Suppressor macrophage treated with lipopolysaccharide for 4 hours (primary cell): ENCODE data around the gene PHC3.
A peak's percentile ranks its signal among the peaks of the same experiment; 100 is the strongest.
"Not testable (repeated sequence)": the region's sequence is repeated elsewhere in the genome, so short reads cannot be mapped to it uniquely, and the experiment has no call there.

Source experiments
- DNase-seq: peaks from one replicate; pipeline ENCODE4 v3.0.0-alpha.2; 2020

PHC3 gene

GRCh38 chr3:170117134-170117533 lies 64.4 kb downstream of the PHC3 start:
- no peak for DNase-seq

- not testable (repeated sequence) for DNase-seq
Measured at GRCh38 chr3:170114165-170114564, 67.4 kb downstream of the PHC3 start.

GRCh38 chr3:170111147-170111771 lies 70.3 kb downstream of the PHC3 start:
- DNase-seq, result no peak

GRCh38 chr3:170109579-170110293 lies 71.8 kb downstream of the PHC3 start:
- DNase-seq, result no peak

- no peak for DNase-seq
Measured at GRCh38 chr3:170108955-170109354, 72.6 kb downstream of the PHC3 start.

- DNase-seq, result no peak
Measured at GRCh38 chr3:170107941-170108340, 73.6 kb downstream of the PHC3 start.

GRCh38 chr3:170102431-170102830 lies 79.1 kb downstream of the PHC3 start:
- no peak for DNase-seq

- DNase-seq, result no peak
Measured at GRCh38 chr3:170100944-170101343, 80.6 kb downstream of the PHC3 start.

GRCh38 chr3:170098753-170099152 lies 82.8 kb downstream of the PHC3 start:
- peak; percentile 30 for DNase-seq

- DNase-seq, result no peak
Measured at GRCh38 chr3:170096342-170096741, 85.2 kb downstream of the PHC3 start.

- DNase-seq, result no peak
Measured at GRCh38 chr3:170095771-170096170, 85.8 kb downstream of the PHC3 start.

- DNase-seq, result no peak
Measured at GRCh38 chr3:170092907-170093306, 88.6 kb downstream of the PHC3 start.

- DNase-seq, result no peak
Measured at GRCh38 chr3:170090601-170090981, 90.9 kb downstream of the PHC3 start.

- no peak for DNase-seq
Measured at GRCh38 chr3:170089862-170090600, 91.5 kb downstream of the PHC3 start.

- DNase-seq, result no peak
Measured at GRCh38 chr3:170085396-170085795, 96.1 kb downstream of the PHC3 start.

- DNase-seq, result no peak
Measured at GRCh38 chr3:170083343-170083742, 98.2 kb downstream of the PHC3 start.

GRCh38 chr3:170081079-170081741 lies 100.3 kb downstream of the PHC3 start:
- no peak for DNase-seq

GRCh38 chr3:170080605-170081004 lies 100.9 kb downstream of the PHC3 start:
- DNase-seq, result no peak

- no peak for DNase-seq
Measured at GRCh38 chr3:170079536-170080165, 101.9 kb downstream of the PHC3 start.

- no peak for DNase-seq
Measured at GRCh38 chr3:170078620-170079281, 102.8 kb downstream of the PHC3 start.

- no peak for DNase-seq
Measured at GRCh38 chr3:170077361-170077760, 104.2 kb downstream of the PHC3 start.

GRCh38 chr3:170076715-170077238 lies 104.8 kb downstream of the PHC3 start:
- DNase-seq, result no peak
